ENCODE results near the gene TSPAN17.
"Not testable (repeated sequence)": the region's sequence is repeated elsewhere in the genome, so short reads cannot be mapped to it uniquely, and the experiment has no call there.

Gene TSPAN17, protein sequence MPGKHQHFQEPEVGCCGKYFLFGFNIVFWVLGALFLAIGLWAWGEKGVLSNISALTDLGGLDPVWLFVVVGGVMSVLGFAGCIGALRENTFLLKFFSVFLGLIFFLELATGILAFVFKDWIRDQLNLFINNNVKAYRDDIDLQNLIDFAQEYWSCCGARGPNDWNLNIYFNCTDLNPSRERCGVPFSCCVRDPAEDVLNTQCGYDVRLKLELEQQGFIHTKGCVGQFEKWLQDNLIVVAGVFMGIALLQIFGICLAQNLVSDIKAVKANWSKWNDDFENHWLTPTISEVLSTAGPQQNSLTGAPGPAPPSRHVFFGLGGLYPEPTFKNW

DNA sequence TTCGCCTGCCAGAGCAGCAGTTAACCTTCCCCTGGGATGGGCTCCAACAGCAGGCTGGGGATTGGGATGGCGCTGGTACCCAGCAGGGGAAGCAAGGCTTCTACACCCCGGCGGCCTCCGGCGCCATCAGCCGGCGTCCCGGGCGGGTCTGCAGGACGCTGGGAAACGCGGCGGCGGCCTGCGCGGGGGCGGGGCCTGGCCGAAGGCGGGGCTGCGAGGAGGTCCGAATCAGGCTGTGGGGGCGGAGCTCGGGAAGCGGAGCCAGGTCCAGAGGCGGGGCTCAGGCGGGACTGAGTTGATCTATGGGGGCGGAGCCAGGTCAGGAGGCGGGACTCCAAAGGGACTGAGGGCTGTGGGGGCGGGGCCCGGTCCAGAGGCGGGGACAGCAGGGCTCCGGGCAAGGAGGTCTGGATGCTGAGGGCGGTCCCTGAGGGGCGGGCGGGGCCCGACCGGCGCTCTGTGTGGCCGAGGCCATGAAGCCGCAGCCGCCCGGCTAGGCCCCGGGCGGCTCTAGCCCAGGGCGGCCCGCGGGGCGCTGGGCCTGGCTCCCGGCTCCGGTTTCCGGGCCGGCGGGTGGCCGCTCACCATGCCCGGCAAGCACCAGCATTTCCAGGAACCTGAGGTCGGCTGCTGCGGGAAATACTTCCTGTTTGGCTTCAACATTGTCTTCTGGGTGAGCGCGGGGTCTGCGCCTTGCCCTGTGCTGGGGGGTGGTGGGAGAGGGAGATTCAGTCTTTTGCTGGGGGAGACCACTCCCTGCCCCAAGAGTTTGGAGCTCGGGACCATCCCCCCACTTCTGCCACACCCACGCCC, at the start of gene TSPAN17:
TSS of gene TSPAN17 (plus strand) at position 455 of the 813 bp plus-strand sequence. CDS start at position 587, 132 bp downstream.
- peak; percentile 91 for DNase-seq (ENCODE audit: low read depth in 2 of 2)

DNA sequence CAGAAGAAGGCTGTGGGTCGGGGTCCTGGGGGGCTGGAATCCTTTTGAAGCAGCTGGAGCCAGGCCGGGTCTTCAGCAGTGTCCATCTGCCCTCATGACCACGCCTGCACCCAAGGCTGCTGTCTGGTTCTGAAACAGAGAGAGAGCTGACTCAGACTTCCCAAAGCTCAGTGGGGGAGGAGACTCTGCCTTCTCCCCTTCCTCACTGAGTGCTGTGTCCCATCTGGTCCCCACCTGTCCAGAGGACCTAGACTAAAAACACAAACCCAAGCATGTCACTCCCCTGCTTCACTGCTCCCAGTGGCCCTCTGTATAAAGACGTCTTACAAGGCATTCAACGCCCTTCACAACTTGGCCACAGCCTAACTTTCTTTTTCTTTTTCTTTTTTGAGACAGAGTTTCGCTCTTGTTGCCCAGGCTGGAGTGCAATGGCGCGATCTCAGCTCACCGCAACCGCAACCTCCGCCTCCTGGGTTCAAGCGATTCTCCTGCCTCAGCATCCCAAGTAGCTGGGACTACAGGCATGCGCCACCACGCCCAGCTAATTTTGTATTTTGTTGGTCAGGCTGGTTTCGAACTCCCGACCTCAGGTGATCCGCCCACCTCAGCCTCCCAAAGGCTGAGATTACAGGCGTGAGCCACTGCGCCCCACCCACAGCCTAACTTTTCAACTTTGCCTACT, 47.4 kb upstream of the TSPAN17 start:
- not testable (repeated sequence) for DNase-seq (ENCODE audit: low read depth in 2 of 2)

DNA sequence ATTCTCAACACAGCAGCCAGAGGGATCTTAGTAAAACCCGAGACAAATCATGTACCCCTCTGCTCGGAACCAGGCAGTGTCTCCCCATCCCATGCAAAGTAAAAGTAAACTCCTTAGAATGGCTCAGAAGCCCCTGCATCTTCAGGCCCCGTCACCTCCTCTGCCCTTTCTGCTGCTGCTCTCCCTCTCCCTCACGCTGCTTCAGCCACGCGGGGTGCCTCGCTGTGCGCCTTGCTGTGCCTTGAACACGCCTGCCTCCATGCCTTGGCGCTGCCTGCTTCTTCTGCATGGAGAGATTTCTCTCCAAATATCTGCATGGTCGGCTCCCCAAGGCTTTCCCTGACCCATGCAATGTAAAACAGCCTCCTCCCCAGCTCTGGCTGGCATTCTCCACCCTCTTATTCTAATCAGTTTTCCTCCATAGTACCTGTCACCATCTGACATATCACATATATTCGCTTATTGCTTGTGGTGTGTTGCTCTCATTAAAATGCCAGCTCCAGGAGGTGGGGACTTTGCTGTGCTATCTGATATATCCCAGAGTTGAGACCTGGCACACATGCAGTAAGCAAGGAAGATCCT, 45.3 kb upstream of the TSPAN17 start:
- no peak for DNase-seq (ENCODE audit: low read depth in 2 of 2)

DNA sequence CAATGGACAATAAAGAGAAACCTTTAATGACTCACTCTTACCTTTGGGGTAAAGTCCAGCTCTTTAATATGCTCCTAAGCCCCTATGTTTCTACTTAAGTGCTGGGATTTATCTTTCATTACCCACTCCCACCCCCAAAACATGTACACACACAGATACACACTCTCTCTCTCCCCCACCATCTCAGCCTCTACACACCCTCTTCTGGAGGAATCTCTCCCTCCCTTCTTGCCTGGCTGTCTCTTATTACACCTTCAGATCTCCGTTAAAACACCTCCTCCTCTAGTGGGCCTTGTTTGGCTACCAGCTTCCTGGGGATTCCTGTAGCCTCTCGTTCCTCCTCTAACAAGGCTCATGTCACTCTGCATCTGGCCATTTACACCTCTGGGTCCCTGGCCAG, 44.2 kb upstream of the TSPAN17 start:
- no peak for DNase-seq (ENCODE audit: low read depth in 2 of 2)

DNA sequence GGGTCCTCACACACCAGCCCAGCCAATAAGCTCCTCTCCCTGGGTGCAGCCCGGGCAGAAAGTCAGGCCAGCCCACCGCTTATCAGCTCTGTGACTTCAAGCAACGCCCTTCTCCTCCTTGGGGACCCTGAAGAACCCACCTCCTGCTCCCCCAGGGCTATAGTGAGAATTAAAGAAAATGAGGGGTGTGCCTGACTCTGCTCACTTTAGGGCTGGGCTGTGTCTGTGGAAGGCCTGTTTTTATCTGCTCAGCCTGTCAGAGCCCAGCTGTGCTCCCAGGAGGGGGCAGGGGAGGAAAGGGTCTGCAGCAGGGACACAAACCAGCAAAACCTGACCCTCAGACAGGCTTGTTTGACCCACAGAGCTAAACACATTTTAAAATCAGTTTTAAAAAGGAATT, 41.3 kb upstream of the TSPAN17 start:
- DNase-seq (ENCODE audit: low read depth in 2 of 2): no peak

DNA sequence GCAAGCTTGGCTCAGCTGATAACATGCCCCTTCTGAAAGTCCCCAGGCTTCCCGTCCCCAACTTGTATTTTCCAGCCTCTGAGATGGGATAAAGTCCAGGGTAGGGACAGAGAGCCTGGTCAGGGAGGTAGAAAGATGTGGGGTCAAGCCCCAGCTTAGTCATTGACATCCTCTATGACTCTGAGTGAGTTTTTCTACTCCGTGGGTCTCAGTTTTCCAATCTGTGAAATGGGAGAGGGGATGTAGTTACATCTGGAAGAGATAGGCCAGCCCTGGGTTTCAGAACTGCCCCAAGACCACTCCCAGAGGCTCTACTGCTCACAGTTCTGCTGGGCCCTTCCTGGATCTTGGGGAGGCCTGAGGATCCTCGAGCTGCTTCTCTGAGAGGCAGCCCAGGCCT, 40.4 kb upstream of the TSPAN17 start:
- DNase-seq (ENCODE audit: low read depth in 2 of 2): no peak

DNA sequence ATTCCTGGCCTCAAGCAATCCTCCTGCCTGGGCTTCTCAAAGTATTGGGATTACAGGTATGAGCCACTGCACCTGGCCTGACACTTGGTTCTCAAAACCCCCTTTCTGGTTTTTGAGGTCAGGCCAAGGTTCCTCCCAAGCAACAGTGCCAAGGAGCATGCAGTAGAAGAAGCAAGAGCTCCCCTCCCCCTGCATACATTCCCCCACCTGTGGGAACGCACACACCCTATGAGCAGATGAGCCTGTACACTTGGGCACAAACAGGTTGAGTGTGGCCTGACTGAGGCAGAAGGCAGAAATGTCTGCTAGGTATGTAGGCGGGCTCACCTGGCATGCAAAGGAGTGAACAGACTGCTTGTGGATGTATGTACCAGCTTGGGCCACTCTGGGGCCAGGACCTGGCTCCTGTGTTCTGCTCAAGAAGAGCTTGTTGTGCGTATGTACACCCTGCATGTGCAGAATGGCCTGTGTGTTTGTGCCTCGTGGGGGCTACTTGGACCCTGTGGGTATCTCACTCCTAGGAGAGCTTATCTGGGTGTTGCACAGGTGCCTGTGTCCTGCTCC, 39.1 kb upstream of the TSPAN17 start:
- DNase-seq (ENCODE audit: low read depth in 2 of 2): no peak

DNA sequence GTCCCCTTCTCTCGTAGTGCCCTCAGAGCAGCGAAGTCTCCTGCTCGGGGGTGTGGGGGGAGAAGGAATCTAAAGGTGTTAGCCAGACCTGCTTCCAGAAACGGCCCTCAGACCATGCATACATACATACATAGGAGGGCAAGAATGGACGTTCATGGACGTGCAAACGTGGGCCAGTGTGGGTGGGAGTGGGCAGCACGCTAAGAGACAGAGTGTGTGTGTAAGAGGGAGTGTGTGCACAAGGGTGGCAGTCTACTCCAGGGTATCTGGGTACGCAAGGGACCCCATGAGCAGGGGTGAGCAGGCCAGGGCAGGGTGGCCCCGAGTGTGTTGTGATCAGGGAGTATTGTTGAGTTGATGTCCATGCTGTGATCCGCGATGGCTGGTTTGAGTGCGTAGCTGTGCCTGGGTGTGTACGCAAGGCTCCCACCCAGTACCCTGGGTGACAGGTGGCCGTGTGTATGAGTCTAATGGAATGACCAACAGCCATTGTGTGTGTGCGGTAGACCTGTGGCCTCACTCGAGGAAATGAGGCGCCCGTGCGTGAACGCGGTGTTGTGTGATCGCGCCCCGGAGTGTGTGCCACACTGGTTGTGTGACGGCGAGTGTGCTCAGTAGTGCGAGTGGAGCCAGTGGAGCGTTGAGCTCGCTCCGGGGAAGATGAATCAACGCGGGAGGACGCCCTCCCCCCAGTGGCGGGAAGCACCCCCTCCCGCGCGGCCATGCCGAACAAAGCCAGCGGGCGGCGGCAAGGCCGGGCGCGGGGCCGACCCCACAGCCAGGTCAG, 38.2 kb upstream of the TSPAN17 start:
- no peak for DNase-seq (ENCODE audit: low read depth in 2 of 2)

DNA sequence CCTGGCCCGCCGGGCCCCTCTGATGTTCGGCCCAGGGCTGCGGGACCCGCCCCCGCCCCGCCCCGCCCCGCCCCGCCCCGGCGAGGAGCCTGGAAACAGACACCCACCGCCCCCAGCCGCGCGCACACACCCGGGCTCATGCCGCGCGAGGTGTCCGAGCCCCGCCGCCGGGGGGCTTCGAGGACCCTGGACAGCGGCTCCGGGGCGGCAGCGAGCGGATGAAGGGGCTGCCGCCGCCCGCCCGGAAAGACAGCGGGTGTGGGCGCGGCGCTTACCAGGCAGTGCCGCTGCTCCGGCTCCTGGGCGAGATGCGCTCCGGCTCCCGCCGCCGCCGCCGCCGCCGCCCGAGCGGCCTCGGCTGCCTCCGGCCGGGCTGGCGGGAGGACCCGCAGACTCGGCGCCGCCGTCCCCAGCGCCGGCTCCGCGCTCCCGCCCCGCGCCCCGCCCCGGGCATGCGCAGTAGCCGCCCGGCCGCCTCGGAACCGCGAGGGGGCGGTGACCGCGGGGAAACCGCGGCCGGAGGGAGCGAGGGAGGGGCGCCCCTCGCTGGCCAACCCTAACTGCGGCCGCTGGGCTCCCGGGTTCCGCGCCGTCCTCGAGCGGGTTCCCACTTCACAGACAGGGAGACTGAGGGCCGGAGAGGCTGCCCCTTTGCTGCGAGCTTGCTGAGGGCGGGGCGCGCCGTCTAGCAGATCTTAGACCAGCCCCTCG, 37.4 kb upstream of the TSPAN17 start, which contains the start of gene GPRIN1:
TSS of gene GPRIN1 (minus strand) at position 433 of the 711 bp plus-strand sequence. CDS start 10,322 bp downstream, outside the sequence.
- DNase-seq (ENCODE audit: low read depth in 2 of 2): peak in 1 of 2 donors; percentile 39

DNA sequence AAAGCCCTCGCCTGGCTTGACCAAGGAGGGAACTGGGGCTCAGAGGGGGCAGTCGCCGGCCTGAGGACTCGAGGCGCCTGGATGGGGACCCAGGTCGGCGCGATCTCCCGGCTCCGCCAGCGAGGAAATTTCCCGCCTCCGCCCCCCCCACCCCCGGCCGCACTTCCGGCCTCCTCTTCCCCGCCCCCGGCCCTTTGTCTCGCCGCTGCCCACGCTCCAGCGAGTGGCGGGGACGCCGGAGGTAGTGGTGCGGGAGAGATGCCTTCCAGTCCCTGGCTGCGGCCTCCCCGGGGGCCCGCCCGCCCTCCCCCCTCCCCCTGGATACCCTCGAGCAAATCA, 36.9 kb upstream of the TSPAN17 start:
- no peak for DNase-seq (ENCODE audit: low read depth in 2 of 2)

DNA sequence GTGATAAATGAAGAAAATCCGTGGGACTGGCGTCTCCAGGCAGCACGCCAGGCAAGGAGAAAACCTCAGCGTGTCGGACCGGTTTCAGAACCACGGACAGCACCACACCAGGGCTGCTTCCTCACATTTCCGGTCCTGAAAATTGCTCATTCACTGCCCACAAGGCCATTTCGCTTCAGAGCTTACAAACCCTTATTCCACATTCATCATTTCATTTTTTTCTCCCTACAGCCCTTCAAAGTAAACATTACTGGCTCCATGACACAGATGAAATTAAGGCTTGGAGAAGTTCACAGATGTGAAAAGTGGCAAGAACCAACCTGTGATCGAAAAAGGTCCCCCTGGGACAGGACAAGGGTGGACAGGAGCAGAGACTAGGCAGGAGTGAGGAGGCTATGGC, 35.8 kb upstream of the TSPAN17 start:
- DNase-seq (ENCODE audit: low read depth in 2 of 2): no peak

DNA sequence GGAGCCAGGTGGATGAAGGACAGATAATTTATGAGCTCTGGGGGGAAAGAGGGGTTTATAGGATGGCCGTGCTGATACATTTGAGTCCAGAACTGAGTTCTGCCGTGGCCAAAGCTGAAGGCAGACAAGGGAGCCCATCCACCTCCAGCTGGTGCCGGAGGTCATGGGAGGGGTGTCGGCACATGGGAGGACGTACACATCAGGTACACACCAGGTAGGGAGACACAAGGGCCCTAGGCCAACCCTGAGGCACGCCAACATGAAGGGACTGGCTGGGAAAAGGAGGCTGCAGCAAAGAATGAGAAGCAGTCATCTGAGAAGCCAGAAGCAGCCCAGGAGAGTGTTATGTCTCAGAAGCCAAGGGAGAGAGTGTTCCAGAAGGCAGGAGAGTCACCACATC, 35.3 kb upstream of the TSPAN17 start:
- no peak for DNase-seq (ENCODE audit: low read depth in 2 of 2)

DNA sequence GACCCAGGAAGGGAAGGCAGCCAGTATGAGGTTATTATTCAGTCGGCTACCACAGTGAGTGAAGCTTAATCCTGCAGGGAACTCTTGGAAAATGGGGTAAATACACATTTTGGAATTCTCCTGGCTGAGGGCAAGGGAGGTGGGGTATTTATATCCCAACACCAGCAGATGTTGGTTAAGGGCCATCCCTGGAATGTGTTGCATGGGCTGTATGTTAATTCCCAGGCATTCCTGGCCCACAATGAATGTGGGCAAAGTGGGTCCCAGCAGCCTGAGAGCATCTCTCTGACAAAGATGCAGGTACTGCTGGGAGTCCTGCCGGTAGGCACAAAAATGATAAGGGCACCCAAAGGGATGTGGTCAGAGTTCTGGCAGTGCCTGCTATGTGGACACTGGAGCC, 34.4 kb upstream of the TSPAN17 start:
- no peak for DNase-seq (ENCODE audit: low read depth in 2 of 2)

DNA sequence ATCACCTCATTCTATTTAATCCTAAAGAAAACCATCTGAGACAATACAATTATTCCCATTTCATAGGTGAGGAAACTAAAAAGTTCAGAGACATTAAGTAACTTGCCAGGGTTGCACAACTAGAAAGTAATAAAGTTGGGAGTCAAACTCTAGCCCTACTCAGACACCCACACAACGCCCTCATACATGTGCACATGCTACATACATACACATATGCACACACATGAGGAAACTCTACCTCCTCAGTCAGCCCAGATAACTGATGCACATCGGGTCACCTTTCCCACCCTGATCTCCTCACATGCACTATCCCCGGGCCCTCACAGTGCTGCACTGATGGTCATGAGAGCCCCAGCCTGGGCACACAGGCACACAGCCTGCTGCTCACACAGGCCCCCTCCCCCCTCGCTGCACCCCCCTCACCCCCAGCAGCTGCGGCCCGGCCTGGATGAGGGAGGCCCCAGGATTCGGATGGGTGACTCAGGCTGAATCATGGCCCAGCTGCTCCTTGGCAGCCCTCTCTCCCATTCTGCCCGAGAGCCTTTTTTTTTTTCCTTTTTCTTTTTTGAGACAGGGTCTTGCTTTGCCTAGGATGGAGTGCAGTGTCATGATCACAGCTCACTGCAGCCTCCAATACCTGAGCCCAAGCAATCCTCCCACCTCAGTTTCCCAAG, 32.3 kb upstream of the TSPAN17 start:
- no peak for DNase-seq (ENCODE audit: low read depth in 2 of 2)

DNA sequence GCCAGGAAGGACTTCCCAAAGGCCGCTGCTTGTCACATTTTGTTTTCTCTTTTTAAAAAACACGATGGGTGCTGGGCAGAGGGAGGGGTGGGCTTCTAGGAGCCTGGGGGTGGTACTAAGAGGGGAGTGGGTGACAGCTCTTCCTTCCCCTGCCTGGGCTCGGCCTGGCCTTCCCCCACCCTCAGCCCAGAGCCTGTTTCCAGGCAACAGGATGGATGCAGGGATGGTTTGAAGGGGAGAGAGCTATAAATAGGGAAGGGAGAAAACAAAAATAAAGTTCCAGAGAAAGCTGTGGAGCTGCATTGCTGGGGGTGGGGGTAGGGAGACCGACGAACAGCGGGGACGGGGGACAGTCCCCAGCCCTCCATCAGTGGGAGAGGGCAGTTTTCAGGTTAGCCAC, 30.8 kb upstream of the TSPAN17 start:
- DNase-seq (ENCODE audit: low read depth in 2 of 2): no peak

DNA sequence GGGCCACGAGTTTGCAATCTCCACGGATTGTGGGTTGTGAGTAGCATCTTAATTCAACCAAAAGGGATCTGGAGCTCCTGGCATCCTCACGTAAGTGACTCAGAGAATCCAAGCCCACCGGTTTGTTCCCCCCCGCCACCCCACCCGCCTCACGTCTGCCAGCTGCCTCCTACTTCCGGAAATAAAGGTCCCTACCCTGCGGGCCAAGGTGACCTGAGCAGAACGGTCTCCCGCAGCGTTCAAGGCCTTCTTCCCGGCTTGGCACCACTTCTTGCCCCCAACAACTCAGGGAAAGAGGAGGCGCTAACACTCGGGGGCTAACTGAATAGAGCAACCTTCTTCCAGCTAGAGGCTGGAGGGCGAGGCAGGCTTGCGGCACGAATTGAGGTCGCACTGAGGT, 28.5 kb upstream of the TSPAN17 start:
- DNase-seq (ENCODE audit: low read depth in 2 of 2): no peak

DNA sequence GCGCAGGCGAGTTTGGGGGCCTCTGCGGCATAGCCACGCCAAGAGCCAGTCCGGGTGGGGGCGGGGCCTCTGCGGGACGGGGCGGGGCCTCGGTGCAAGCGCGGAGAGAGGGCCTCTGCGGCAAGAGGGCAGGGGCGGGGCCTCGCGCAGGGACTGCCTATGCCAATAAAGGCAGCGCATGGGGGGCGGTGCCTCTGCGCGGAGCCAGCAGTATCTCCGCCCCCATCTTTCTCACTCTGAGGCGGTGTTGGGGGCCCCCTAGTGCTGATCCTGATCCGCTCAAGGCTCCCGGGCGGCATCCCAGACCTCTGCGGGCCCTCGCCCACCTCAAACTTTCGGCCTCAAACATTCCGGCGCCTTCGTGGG, 28.1 kb upstream of the TSPAN17 start:
- DNase-seq (ENCODE audit: low read depth in 2 of 2): peak; percentile 60 to 71

DNA sequence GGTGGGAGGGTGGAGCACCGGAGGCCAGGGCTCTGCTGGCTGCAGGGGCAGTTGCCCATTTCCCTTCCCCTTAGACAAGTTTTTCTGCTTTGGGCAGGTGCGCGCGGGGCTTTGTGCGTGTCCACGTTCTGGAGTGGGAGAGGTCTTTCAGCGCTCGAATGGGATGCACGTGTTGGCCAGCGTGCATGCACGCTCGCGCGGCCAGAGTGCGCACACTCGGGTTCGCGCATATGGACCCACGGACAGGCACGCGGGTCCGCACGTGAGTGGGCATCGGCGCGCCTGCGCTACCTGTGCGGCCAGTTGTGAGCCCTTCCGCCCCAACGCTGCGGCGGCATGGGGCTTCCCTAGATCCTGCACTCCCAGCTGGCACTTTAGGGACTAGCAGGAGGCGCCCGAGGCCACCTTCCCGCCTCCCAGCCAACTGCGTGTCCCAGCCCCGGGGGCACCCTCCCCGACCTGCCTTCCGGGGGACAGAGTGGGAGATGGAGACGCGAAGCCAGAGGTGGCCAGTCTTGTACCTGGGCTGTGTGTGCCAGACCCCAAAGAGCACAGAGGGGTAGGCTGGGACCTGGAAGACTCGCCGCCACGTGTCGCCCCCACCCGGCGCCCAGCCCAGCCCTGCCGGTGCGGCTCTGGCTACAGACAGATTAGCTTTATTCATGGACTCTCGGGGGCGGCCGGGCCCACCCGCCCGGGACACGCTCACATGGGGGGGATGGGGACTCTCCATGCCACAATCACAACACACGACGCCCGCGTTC, 27.5 kb upstream of the TSPAN17 start:
- no peak for DNase-seq (ENCODE audit: low read depth in 2 of 2)

DNA sequence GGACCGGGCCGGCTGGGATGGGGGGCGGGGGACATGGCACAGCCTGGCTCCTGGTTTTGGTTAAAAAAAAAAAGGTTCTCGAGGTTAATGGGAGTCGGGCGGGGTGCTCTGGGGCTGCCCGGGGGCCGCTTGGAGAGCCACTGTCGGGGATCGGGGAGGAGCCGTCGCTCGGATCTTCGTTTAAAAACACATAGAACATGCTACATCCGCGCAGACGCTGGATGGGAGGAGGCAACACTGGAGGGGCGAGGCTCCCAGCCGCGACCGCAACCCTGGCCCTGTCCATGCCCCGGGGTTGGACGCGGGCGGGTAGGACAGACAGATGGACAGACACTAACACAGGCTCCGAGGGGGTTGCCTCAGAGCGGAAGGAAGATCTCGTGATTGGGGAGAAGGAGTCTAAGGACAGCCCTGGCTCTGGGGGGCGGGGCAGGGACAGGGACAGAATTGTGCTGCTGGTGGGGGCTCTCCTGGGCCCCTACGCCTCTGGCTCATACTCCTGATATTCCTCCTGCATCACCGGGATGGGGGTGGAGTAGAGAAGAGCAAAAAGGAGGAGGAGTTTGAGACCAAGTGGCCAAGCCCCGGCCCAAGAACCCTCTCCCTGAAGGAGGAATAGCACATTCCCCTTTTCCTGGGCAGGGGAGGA, 26.8 kb upstream of the TSPAN17 start:
- no peak for DNase-seq (ENCODE audit: low read depth in 2 of 2)
